Measurements from ENCODE around the gene ULK4.

GRCh38 chr3:41507336-41508062, 454.4 kb downstream of the ULK4 start:
- TF ChIP-seq, protein P1, sequence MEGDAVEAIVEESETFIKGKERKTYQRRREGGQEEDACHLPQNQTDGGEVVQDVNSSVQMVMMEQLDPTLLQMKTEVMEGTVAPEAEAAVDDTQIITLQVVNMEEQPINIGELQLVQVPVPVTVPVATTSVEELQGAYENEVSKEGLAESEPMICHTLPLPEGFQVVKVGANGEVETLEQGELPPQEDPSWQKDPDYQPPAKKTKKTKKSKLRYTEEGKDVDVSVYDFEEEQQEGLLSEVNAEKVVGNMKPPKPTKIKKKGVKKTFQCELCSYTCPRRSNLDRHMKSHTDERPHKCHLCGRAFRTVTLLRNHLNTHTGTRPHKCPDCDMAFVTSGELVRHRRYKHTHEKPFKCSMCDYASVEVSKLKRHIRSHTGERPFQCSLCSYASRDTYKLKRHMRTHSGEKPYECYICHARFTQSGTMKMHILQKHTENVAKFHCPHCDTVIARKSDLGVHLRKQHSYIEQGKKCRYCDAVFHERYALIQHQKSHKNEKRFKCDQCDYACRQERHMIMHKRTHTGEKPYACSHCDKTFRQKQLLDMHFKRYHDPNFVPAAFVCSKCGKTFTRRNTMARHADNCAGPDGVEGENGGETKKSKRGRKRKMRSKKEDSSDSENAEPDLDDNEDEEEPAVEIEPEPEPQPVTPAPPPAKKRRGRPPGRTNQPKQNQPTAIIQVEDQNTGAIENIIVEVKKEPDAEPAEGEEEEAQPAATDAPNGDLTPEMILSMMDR (IDR thresholded peaks at IDR 0.05; ENCODE audit: insufficient read depth, low read length): no peak
- TF ChIP-seq POLR2AphosphoS5 (IDR thresholded peaks at IDR 0.05; ENCODE audit: low read depth) (no peak), GABPA (IDR thresholded peaks at IDR 0.05; ENCODE audit: low read depth) (no peak)
